ENCODE results near the gene TPRG1L.

TPRG1L gene

GRCh38 chr1:3657578-3658230, 32.9 kb downstream of the TPRG1L start:
- no peak for DNase-seq (ENCODE audit: low read depth)
- TF ChIP-seq CTCF (IDR thresholded peaks at IDR 0.05; ENCODE audit: insufficient read depth, low read depth, low read length, missing control alignments), result no peak
- H3K4me3 ChIP-seq (ENCODE audit: low read length), result no peak overlapping the region

GRCh38 chr1:3658231-3658615, 33.4 kb downstream of the TPRG1L start:
- TF ChIP-seq CTCF (IDR thresholded peaks at IDR 0.05; ENCODE audit: insufficient read depth, low read depth, low read length, missing control alignments), result no peak
- H3K4me3 ChIP-seq (ENCODE audit: low read length), result no peak overlapping the region
- DNase-seq (ENCODE audit: low read depth), result no peak

- DNase-seq (ENCODE audit: low read depth), result no peak
- no peak overlapping the region for H3K4me3 ChIP-seq (ENCODE audit: low read length)
Measured at GRCh38 chr1:3659093-3659492, 34.3 kb downstream of the TPRG1L start.

GRCh38 chr1:3660704-3661103, 35.9 kb downstream of the TPRG1L start:
- DNase-seq (ENCODE audit: low read depth), result no peak
- no peak for TF ChIP-seq CTCF (IDR thresholded peaks at IDR 0.05; ENCODE audit: insufficient read depth, low read depth, low read length, missing control alignments)
- H3K4me3 ChIP-seq (ENCODE audit: low read length), result no peak overlapping the region

More at GRCh38 chr1:3659093-3659492, 34.3 kb downstream of the TPRG1L start:
- no peak for TF ChIP-seq CTCF (IDR thresholded peaks at IDR 0.05; ENCODE audit: insufficient read depth, low read depth, low read length, missing control alignments)

GRCh38 chr1:3661631-3662030, 36.8 kb downstream of the TPRG1L start:
- DNase-seq (ENCODE audit: low read depth), result no peak
- H3K4me3 ChIP-seq (ENCODE audit: low read length), result no peak overlapping the region
- no peak for TF ChIP-seq CTCF (IDR thresholded peaks at IDR 0.05; ENCODE audit: insufficient read depth, low read depth, low read length, missing control alignments)

- DNase-seq (ENCODE audit: low read depth), result no peak
- H3K4me3 ChIP-seq (ENCODE audit: low read length), result no peak overlapping the region
- no peak for TF ChIP-seq CTCF (IDR thresholded peaks at IDR 0.05; ENCODE audit: insufficient read depth, low read depth, low read length, missing control alignments)
Measured at GRCh38 chr1:3662080-3662671, 37.4 kb downstream of the TPRG1L start.

Data from epithelial cell of esophagus (primary cell).